Large intestine (tissue), 3 donors: ENCODE results near the gene LRR1. TPM values are rescaled to one million over a fixed set of nuclear protein-coding genes. Genes with fewer than 3 reads are reported as not detected.

Experiments
- DNase-seq, 2 donors: peaks; one replicate each; pipeline versions ENCODE4 v3.0.0 to v3.0.0-alpha.2; 2013
- H3K27ac ChIP-seq: one replicate; pipeline ENCODE4 v1.5.1; 2013; ENCODE audit warnings: low read length
- H3K27me3 ChIP-seq: 2 replicates; pipeline ENCODE4 v1.6.1; 2013; ENCODE audit warnings: low read length; ENCODE audit not compliant: control insufficient read depth, insufficient read depth
- H3K36me3 ChIP-seq: 2 replicates; pipeline ENCODE4 v1.6.1; 2013; ENCODE audit warnings: low read length; ENCODE audit not compliant: control insufficient read depth, insufficient read depth
- H3K4me1 ChIP-seq: one replicate; pipeline ENCODE4 v1.6.1; 2013; ENCODE audit warnings: low read length; ENCODE audit not compliant: control insufficient read depth, insufficient read depth
- H3K4me3 ChIP-seq: one replicate; pipeline ENCODE4 v1.5.1; 2013; ENCODE audit warnings: low read length
- H3K9me3 ChIP-seq: one replicate; pipeline ENCODE4 v1.6.1; 2013; ENCODE audit warnings: mild to moderate bottlenecking, low read depth, low read length, moderate library complexity; ENCODE audit not compliant: control insufficient read depth
- WGBS: methylation state at CpG from one replicate; pipeline ENCODE4 v1.1.5; 2013; ENCODE audit warnings: low lambda C conversion rate; ENCODE audit not compliant: insufficient coverage; 5-methylcytosine and 5-hydroxymethylcytosine counted together
- polyA plus RNA-seq: library from polyadenylated mRNA; unstranded; fragments of 120-200 nt; gene quantifications from one replicate; pipeline ENCODE4 v1.2.1, GENCODE V29; 2013

LRR1 gene
- polyA plus RNA-seq, 1 donor, result 13.4 TPM

- Histone ChIP-seq H3K36me3 (peaks cover 30% of the 10 kb centered on the region), H3K9me3 (no peaks in the 10 kb centered on the region), H3K4me3 (peak within 1 kb of the TSS; percentile 84), H3K4me1 (peaks cover 9% of the 10 kb centered on the region), H3K27ac (peak within 1 kb of the TSS; percentile 90), H3K27me3 (no peaks in the 10 kb centered on the region)
- peak; percentile 99 for DNase-seq
- WGBS, result 0% methylated on average over 2 of the region's 55 CpGs
These were observed 12.7 kb upstream of the LRR1 start, which contains the start of gene RPS29 for GRCh38 chr14:49585803-49586672. Gene RPS29 (minus strand): TSS chr14:49586380. CDS start chr14:49586346, 34 bp downstream.

- no peaks in the 10 kb centered on the region for H3K9me3 ChIP-seq
- H3K4me1 ChIP-seq, result peaks cover 9% of the 10 kb centered on the region
- 3% methylated on average over 6 of the region's 21 CpGs for WGBS
- peak in 1 of 2 donors; percentile 84 for DNase-seq
- H3K4me3 ChIP-seq, result peak overlapping the region; percentile 84
- no peaks in the 10 kb centered on the region for H3K27me3 ChIP-seq
- H3K36me3 ChIP-seq, result peaks cover 26% of the 10 kb centered on the region
- peak overlapping the region; percentile 90 for H3K27ac ChIP-seq
These were observed 11.9 kb upstream of the LRR1 start for GRCh38 chr14:49586673-49587460.

- H3K9me3 ChIP-seq, result no peaks in the 10 kb centered on the region
- H3K27ac ChIP-seq, result no peak overlapping the region
- H3K4me3 ChIP-seq, result no peak overlapping the region
- WGBS, result 100% methylated on average over 1 of the region's 3 CpGs
- peaks cover 2% of the 10 kb centered on the region for H3K36me3 ChIP-seq
- H3K4me1 ChIP-seq, result peaks cover 11% of the 10 kb centered on the region
- no peak for DNase-seq
- no peaks in the 10 kb centered on the region for H3K27me3 ChIP-seq
These were observed 9.4 kb upstream of the LRR1 start for GRCh38 chr14:49589387-49589786.

GRCh38 chr14:49593016-49593415, 5.7 kb upstream of the LRR1 start:
- H3K9me3 ChIP-seq, result no peaks in the 10 kb centered on the region
- peaks cover 19% of the 10 kb centered on the region for H3K4me1 ChIP-seq
- 100% methylated on average over 1 of the region's 3 CpGs for WGBS
- H3K27me3 ChIP-seq, result no peaks in the 10 kb centered on the region
- no peak overlapping the region for H3K4me3 ChIP-seq
- no peaks in the 10 kb centered on the region for H3K36me3 ChIP-seq
- no peak for DNase-seq
- no peak overlapping the region for H3K27ac ChIP-seq

- H3K4me3 ChIP-seq, result no peak overlapping the region
- DNase-seq, result peak; percentile 91 to 94
- no peaks in the 10 kb centered on the region for H3K9me3 ChIP-seq
- 20% methylated on average over 3 of the region's 4 CpGs for WGBS
- H3K27me3 ChIP-seq, result no peaks in the 10 kb centered on the region
- H3K27ac ChIP-seq, result peak overlapping the region; percentile 80
- H3K4me1 ChIP-seq, result peaks cover 19% of the 10 kb centered on the region
- H3K36me3 ChIP-seq, result no peaks in the 10 kb centered on the region
These were observed 4.2 kb upstream of the LRR1 start for GRCh38 chr14:49594347-49595091.

GRCh38 chr14:49598189-49598484, 603 bp upstream of the LRR1 start:
- DNase-seq, result no peak
- no CpG with 5 or more reads among the region's 15 CpGs for WGBS

GRCh38 chr14:49607583-49607982, 8.8 kb downstream of the LRR1 start:
- Histone ChIP-seq H3K27ac (no peak overlapping the region), H3K9me3 (no peaks in the 10 kb centered on the region), H3K36me3 (peaks cover 13% of the 10 kb centered on the region), H3K27me3 (no peaks in the 10 kb centered on the region), H3K4me1 (no peaks in the 10 kb centered on the region), H3K4me3 (no peak overlapping the region)
- peak in 1 of 2 donors; percentile 55 for DNase-seq
- 61% methylated on average over 4 of the region's 6 CpGs for WGBS

More at GRCh38 chr14:49598189-49598484, 603 bp upstream of the LRR1 start:
- Histone ChIP-seq H3K4me1 (peaks cover 19% of the 10 kb centered on the region), H3K27me3 (no peaks in the 10 kb centered on the region), H3K36me3 (peaks cover 3% of the 10 kb centered on the region), H3K4me3 (peak overlapping the region; percentile 77), H3K27ac (peak overlapping the region; percentile 93), H3K9me3 (no peaks in the 10 kb centered on the region)

- Histone ChIP-seq H3K36me3 (peaks cover 12% of the 10 kb centered on the region), H3K27ac (no peak overlapping the region), H3K4me3 (no peak overlapping the region), H3K4me1 (no peaks in the 10 kb centered on the region), H3K27me3 (no peaks in the 10 kb centered on the region), H3K9me3 (no peaks in the 10 kb centered on the region)
- no peak for DNase-seq
- WGBS, result 94% methylated on average over 2 of the region's 4 CpGs
These were observed 13.5 kb downstream of the LRR1 start for GRCh38 chr14:49612251-49612650.

- no peaks in the 10 kb centered on the region for H3K9me3 ChIP-seq
- no peaks in the 10 kb centered on the region for H3K4me1 ChIP-seq
- H3K4me3 ChIP-seq, result no peak overlapping the region
- no peak for DNase-seq
- peaks cover 13% of the 10 kb centered on the region for H3K36me3 ChIP-seq
- WGBS, result 20% methylated on average over 1 of the region's 8 CpGs
- no peaks in the 10 kb centered on the region for H3K27me3 ChIP-seq
- no peak overlapping the region for H3K27ac ChIP-seq
These were observed 13.9 kb downstream of the LRR1 start for GRCh38 chr14:49612671-49613070.

- Histone ChIP-seq H3K4me1 (no peaks in the 10 kb centered on the region), H3K36me3 (peaks cover 25% of the 10 kb centered on the region), H3K9me3 (no peaks in the 10 kb centered on the region), H3K27me3 (no peaks in the 10 kb centered on the region), H3K4me3 (no peak overlapping the region), H3K27ac (no peak overlapping the region)
- no CpG with 5 or more reads among the region's 2 CpGs for WGBS
- no peak for DNase-seq
These were observed 15.5 kb downstream of the LRR1 start for GRCh38 chr14:49614196-49614595.
